Ishikawa (cell line): ENCODE measurements around the gene ARHGAP19.

Experiments
- CEBPB ChIP-seq: IDR thresholded peaks from 2 replicates; pipeline ENCODE4 v1.6.1; 2012
- EGR1 ChIP-seq: IDR thresholded peaks from 2 replicates; pipeline ENCODE4 v1.6.1; 2012
- REST ChIP-seq: IDR thresholded peaks from 2 replicates; pipeline ENCODE4 v1.6.1; 2012; ENCODE audit warnings: low read depth, mild to moderate bottlenecking

- TF ChIP-seq REST (no peak), CEBPB (no peak), EGR1 (no peak)
These were observed 67.7 kb downstream of the ARHGAP19 start for GRCh38 chr10:97224483-97225435.
